ENCODE measurements around the gene ASTN1.
"Not testable (repeated sequence)": the region's sequence is repeated elsewhere in the genome, so short reads cannot be mapped to it uniquely, and the experiment has no call there.

The ASTN1 gene

GRCh38 chr1:177106196-177106595, 58.3 kb downstream of the ASTN1 start:
- no peaks in the 10 kb centered on the region for H3K27me3 ChIP-seq (ENCODE audit: insufficient read depth, low read length)
- H3K9me3 ChIP-seq (ENCODE audit: insufficient read depth, low read depth, low read length), result no peaks in the 10 kb centered on the region
- WGBS, result 91% methylated on average over 1 of the region's 1 CpG
- H3K4me3 ChIP-seq (ENCODE audit: low read length), result no peak overlapping the region
- no peak overlapping the region for H3K9ac ChIP-seq (ENCODE audit: low read depth, low read length)
- no peak overlapping the region for H3K27ac ChIP-seq (ENCODE audit: low read depth, low read length)
- H3K4me1 ChIP-seq (ENCODE audit: insufficient read depth, low read length), result no peaks in the 10 kb centered on the region
- no peaks in the 10 kb centered on the region for H3K36me3 ChIP-seq (ENCODE audit: insufficient read depth, low read length)

DNA sequence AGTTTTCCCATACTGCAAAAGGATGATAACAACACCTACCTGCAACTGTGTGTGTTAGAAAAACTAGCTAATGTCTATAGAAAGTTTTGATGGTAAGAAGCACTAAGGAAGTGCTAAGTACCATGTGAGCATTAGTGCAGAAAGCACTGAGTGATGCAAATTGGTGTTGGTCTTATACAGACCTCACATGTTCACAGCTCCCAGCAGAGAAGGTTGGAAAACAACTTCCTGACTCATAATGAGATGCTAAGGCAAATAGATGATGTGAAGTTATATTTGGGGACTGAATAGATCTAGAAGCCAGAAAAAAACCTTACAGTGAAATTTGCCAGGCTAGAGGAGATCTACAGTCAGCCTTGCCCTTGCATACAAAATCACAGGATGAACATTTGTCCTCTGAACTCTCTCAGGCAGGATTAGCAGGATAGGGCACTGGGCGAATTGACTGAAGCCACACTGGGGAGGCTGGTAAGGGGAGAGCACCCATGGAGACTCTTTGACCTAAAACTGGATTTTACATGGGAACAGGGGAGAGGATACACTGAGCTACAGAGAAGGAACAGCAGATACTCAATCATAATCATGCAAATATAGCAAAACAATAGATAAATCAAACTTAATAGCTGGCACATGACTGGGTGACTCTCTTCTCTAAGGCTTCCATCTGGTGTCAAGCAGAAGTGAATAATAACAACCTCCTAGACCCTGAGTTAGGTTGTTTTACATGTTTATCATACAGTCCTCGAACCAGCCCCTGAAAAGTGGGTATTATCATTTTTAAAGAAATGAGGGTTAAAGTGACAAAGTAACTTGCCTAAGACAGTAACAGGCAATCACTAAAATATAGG, 61.3 kb downstream of the ASTN1 start:
- H3K27ac ChIP-seq (ENCODE audit: low read depth, low read length), result no peak overlapping the region
- no peaks in the 10 kb centered on the region for H3K36me3 ChIP-seq (ENCODE audit: insufficient read depth, low read length)
- no peaks in the 10 kb centered on the region for H3K4me1 ChIP-seq (ENCODE audit: insufficient read depth, low read length)
- no peaks in the 10 kb centered on the region for H3K9me3 ChIP-seq (ENCODE audit: insufficient read depth, low read depth, low read length)
- WGBS, result 93% methylated on average over 2 of the region's 2 CpGs
- no peaks in the 10 kb centered on the region for H3K27me3 ChIP-seq (ENCODE audit: insufficient read depth, low read length)
- no peak overlapping the region for H3K4me3 ChIP-seq (ENCODE audit: low read length)
- no peak overlapping the region for H3K9ac ChIP-seq (ENCODE audit: low read depth, low read length)

GRCh38 chr1:177092001-177092400, 72.5 kb downstream of the ASTN1 start:
- Histone ChIP-seq H3K27me3 (ENCODE audit: insufficient read depth, low read length) (no peaks in the 10 kb centered on the region), H3K36me3 (ENCODE audit: insufficient read depth, low read length) (no peaks in the 10 kb centered on the region), H3K9me3 (ENCODE audit: insufficient read depth, low read depth, low read length) (no peaks in the 10 kb centered on the region), H3K27ac (ENCODE audit: low read depth, low read length) (no peak overlapping the region), H3K4me3 (ENCODE audit: low read length) (no peak overlapping the region), H3K4me1 (ENCODE audit: insufficient read depth, low read length) (peaks cover 8% of the 10 kb centered on the region; the same call in 1 of the 2 replicates), H3K9ac (ENCODE audit: low read depth, low read length) (no peak overlapping the region)

DNA sequence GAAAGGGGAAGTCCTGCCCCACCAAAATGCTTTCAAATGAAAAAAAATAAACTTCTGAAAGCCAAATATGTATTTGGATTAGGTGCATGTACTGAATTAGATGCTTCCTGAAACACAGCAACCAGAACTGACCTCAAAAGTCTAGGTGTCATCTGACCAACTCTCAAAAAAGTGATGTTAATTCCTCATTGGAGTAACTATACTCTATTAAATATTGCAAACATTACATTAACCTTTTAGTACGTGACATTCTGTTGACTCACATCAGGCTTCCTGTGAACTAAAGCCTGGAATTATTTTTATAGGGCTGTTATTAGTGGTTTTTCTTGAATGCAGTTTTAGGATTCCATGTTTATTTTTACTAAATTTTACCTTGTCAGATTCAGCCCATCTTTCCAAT, 73.5 kb downstream of the ASTN1 start:
- H3K9me3 ChIP-seq (ENCODE audit: insufficient read depth, low read depth, low read length), result no peaks in the 10 kb centered on the region
- no peak overlapping the region for H3K27ac ChIP-seq (ENCODE audit: low read depth, low read length)
- WGBS, result no CpG with 5 or more reads among the region's 1 CpG

GRCh38 chr1:177088966-177089365, 75.5 kb downstream of the ASTN1 start:
- no peak overlapping the region for H3K9ac ChIP-seq (ENCODE audit: low read depth, low read length)

More for the DNA sequence above, 73.5 kb downstream of the ASTN1 start:
- H3K4me1 ChIP-seq (ENCODE audit: insufficient read depth, low read length), result peaks cover 8% of the 10 kb centered on the region; the same call in 1 of the 2 replicates
- no peak overlapping the region for H3K9ac ChIP-seq (ENCODE audit: low read depth, low read length)
- H3K36me3 ChIP-seq (ENCODE audit: insufficient read depth, low read length), result no peaks in the 10 kb centered on the region
- H3K4me3 ChIP-seq (ENCODE audit: low read length), result no peak overlapping the region
- H3K27me3 ChIP-seq (ENCODE audit: insufficient read depth, low read length), result no peaks in the 10 kb centered on the region

DNA sequence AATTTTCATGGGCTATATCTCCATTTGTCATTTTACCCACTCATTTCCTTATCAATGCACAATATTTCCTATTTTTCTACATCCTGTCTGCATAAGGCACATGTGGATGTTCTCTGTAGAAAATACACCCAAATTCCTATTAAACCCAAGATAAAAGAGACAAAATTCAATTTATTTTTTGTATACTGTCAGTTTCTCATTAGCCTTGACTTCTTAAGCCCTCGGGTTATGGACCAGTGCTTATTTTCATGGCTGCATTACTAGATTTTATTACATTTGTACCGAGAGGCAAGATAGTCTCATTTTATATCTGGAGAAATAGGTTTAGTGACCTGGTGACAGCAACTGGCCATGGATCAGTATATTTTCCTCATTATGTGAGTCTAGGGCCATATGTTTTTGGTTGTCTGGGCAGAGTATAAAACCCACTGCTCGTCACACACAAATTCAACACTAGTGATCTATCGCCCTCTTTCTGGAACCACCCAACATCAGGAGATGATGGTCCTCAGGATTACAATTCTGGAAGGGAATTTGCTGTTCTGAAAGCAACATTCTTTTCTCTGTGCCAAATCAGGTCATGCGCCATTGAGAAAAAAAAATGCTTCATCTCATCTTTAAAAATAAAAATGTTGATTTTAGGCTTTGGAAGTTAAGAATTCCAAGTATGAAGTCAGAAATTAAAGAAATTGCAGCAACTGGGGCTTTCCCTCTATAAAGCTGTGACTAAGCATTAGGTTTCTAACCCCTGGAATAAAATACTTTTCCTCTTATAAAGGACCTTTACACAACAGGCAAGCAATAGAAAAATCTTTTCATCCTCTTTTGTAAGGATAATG, 81.4 kb downstream of the ASTN1 start:
- Histone ChIP-seq H3K9me3 (ENCODE audit: insufficient read depth, low read depth, low read length) (no peaks in the 10 kb centered on the region), H3K4me3 (ENCODE audit: low read length) (no peak overlapping the region), H3K27me3 (ENCODE audit: insufficient read depth, low read length) (no peaks in the 10 kb centered on the region), H3K27ac (ENCODE audit: low read depth, low read length) (no peak overlapping the region), H3K4me1 (ENCODE audit: insufficient read depth, low read length) (no peaks in the 10 kb centered on the region), H3K36me3 (ENCODE audit: insufficient read depth, low read length) (no peaks in the 10 kb centered on the region), H3K9ac (ENCODE audit: low read depth, low read length) (no peak overlapping the region)
- WGBS, result 85% methylated on average over 3 of the region's 5 CpGs

More at GRCh38 chr1:177088966-177089365, 75.5 kb downstream of the ASTN1 start:
- Histone ChIP-seq H3K27me3 (ENCODE audit: insufficient read depth, low read length) (no peaks in the 10 kb centered on the region), H3K9me3 (ENCODE audit: insufficient read depth, low read depth, low read length) (no peaks in the 10 kb centered on the region), H3K36me3 (ENCODE audit: insufficient read depth, low read length) (no peaks in the 10 kb centered on the region), H3K4me1 (ENCODE audit: insufficient read depth, low read length) (peaks cover 8% of the 10 kb centered on the region; the same call in 1 of the 2 replicates), H3K27ac (ENCODE audit: low read depth, low read length) (no peak overlapping the region), H3K4me3 (ENCODE audit: low read length) (no peak overlapping the region)
- WGBS, result 81% methylated on average over 5 of the region's 5 CpGs

GRCh38 chr1:177080564-177080963, 83.9 kb downstream of the ASTN1 start:
- no peak overlapping the region for H3K9ac ChIP-seq (ENCODE audit: low read depth, low read length)

GRCh38 chr1:177077734-177078499, 86.6 kb downstream of the ASTN1 start:
- H3K9ac ChIP-seq (ENCODE audit: low read depth, low read length), result no peak overlapping the region
- H3K27me3 ChIP-seq (ENCODE audit: insufficient read depth, low read length), result no peaks in the 10 kb centered on the region
- no peak overlapping the region for H3K27ac ChIP-seq (ENCODE audit: low read depth, low read length)
- 86% methylated on average over 4 of the region's 4 CpGs for WGBS
- no peaks in the 10 kb centered on the region for H3K9me3 ChIP-seq (ENCODE audit: insufficient read depth, low read depth, low read length)
- H3K4me1 ChIP-seq (ENCODE audit: insufficient read depth, low read length), result no peaks in the 10 kb centered on the region
- no peaks in the 10 kb centered on the region for H3K36me3 ChIP-seq (ENCODE audit: insufficient read depth, low read length)
- no peak overlapping the region for H3K4me3 ChIP-seq (ENCODE audit: low read length)

More at GRCh38 chr1:177080564-177080963, 83.9 kb downstream of the ASTN1 start:
- Histone ChIP-seq H3K4me3 (ENCODE audit: low read length) (no peak overlapping the region), H3K9me3 (ENCODE audit: insufficient read depth, low read depth, low read length) (no peaks in the 10 kb centered on the region), H3K27ac (ENCODE audit: low read depth, low read length) (no peak overlapping the region), H3K27me3 (ENCODE audit: insufficient read depth, low read length) (no peaks in the 10 kb centered on the region), H3K4me1 (ENCODE audit: insufficient read depth, low read length) (no peaks in the 10 kb centered on the region), H3K36me3 (ENCODE audit: insufficient read depth, low read length) (no peaks in the 10 kb centered on the region)
- WGBS, result 92% methylated on average over 4 of the region's 4 CpGs

DNA sequence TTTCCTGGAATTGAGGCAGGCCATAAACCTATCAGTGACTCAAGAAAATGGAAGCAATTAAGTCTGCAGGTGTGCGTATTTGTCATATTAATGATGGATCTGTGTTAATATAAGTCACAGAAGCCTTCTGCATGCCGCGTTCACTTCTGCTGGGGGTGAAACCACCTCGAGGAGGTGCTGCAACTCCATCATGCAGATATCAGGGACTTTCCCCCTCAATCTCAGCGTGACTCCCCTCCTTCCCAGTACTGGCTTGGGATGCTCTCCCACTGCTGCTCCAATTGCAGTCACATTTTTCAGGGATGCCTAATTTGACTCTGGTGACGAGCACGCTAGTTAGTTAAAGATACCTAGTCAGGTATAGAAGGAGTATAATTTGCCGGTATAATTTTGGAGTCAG, 87.5 kb downstream of the ASTN1 start:
- H3K4me1 ChIP-seq (ENCODE audit: insufficient read depth, low read length), result no peaks in the 10 kb centered on the region
- H3K9me3 ChIP-seq (ENCODE audit: insufficient read depth, low read depth, low read length), result no peaks in the 10 kb centered on the region
- H3K36me3 ChIP-seq (ENCODE audit: insufficient read depth, low read length), result no peaks in the 10 kb centered on the region
- no peak overlapping the region for H3K4me3 ChIP-seq (ENCODE audit: low read length)
- 92% methylated on average over 8 of the region's 8 CpGs for WGBS
- H3K27ac ChIP-seq (ENCODE audit: low read depth, low read length), result no peak overlapping the region
- no peak overlapping the region for H3K9ac ChIP-seq (ENCODE audit: low read depth, low read length)
- no peaks in the 10 kb centered on the region for H3K27me3 ChIP-seq (ENCODE audit: insufficient read depth, low read length)

- not testable (repeated sequence) for H3K36me3 ChIP-seq (ENCODE audit: insufficient read depth, low read length); H3K4me3 ChIP-seq (ENCODE audit: low read length); H3K9ac ChIP-seq (ENCODE audit: low read depth, low read length); H3K9me3 ChIP-seq (ENCODE audit: insufficient read depth, low read depth, low read length); H3K27ac ChIP-seq (ENCODE audit: low read depth, low read length); H3K27me3 ChIP-seq (ENCODE audit: insufficient read depth, low read length); H3K4me1 ChIP-seq (ENCODE audit: insufficient read depth, low read length)
- 100% methylated on average over 2 of the region's 3 CpGs for WGBS
Measured at GRCh38 chr1:177074811-177075210, 89.7 kb downstream of the ASTN1 start.

DNA sequence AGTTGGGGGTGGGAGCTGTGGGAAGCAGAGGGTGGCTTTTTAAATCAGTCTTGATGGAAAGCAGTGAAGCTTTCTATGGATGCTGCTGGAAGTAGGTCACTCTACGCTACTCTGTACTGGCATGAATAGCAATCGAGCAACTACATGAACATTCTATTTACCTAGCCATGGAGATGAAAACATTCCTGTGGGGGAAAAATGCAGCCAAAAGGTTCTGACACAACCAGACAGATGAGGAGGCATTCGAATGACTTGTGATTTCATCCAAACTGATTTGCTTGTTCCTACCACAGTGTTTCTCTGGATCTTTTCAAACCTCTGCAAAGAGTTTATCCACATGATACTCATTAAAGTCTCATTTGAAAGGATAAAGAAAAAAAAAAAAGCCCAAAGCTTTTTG, 95.0 kb downstream of the ASTN1 start:
- Histone ChIP-seq H3K27me3 (ENCODE audit: insufficient read depth, low read length) (0 out of 2 replicates have a peak, but pooled peaks cover 4% of the 10 kb centered on the region), H3K9ac (ENCODE audit: low read depth, low read length) (no peak overlapping the region), H3K27ac (ENCODE audit: low read depth, low read length) (no peak overlapping the region), H3K4me1 (ENCODE audit: insufficient read depth, low read length) (peaks cover 23% of the 10 kb centered on the region), H3K36me3 (ENCODE audit: insufficient read depth, low read length) (no peaks in the 10 kb centered on the region), H3K9me3 (ENCODE audit: insufficient read depth, low read depth, low read length) (no peaks in the 10 kb centered on the region), H3K4me3 (ENCODE audit: low read length) (no peak overlapping the region)
- WGBS, result 92% methylated on average over 3 of the region's 3 CpGs

Measured in HUES64 (cell line).